ENCODE results near the gene SETD6. TPM values are rescaled to one million over a fixed set of nuclear protein-coding genes. Genes with fewer than 3 reads are reported as not detected.

Gene SETD6
- total RNA-seq, 2 experiments from 2014 or later: 14.8 to 15.5 TPM

GRCh38 chr16:58510097-58510775 is 5.1 kb upstream of the SETD6 start:
- peaks cover 15% of the 10 kb centered on the region for H3K4me1 Mint-ChIP-seq (ENCODE audit: low read depth)
- H3K27ac Mint-ChIP-seq: no peak overlapping the region
- TF ChIP-seq CTCF (IDR thresholded peaks at IDR 0.05): no peak
- ATAC-seq (no peak), DNase-seq (peak; percentile 2)
- H3K36me3 Mint-ChIP-seq (ENCODE audit: low read depth): peaks cover 9% of the 10 kb centered on the region
- ChIA-PET POLR2A (interaction anchor here (0.7 to 1.2 kb wide), 2 partner anchors 8 to 15 kb away, joined by 3 read pairs; no protein-coding TSS in a partner anchor), CTCF (interaction anchor here (0.9 to 1.5 kb wide), 4 partner anchors 10 to 246 kb away, joined by 3 to 5 read pairs (median 3); partner anchors contain the start of gene NDRG4)
- H3K4me3 Mint-ChIP-seq: no peak overlapping the region
- intact Hi-C loops (cut with micrococcal nuclease): loop anchor here (10.0 kb wide), 1 partner anchor 255 kb away; no protein-coding TSS in a partner anchor
- no peaks in the 10 kb centered on the region for H3K9me3 Mint-ChIP-seq
- H3K27me3 Mint-ChIP-seq: no peaks in the 10 kb centered on the region

GRCh38 chr16:58510776-58511628 is 4.3 kb upstream of the SETD6 start:
- intact Hi-C loops (cut with micrococcal nuclease): loop anchor here (10.0 kb wide), 1 partner anchor 254 kb away; no protein-coding TSS in a partner anchor
- Mint-ChIP-seq H3K27me3 (no peaks in the 10 kb centered on the region), H3K36me3 (ENCODE audit: low read depth) (peaks cover 11% of the 10 kb centered on the region), H3K4me3 (no peak overlapping the region), H3K27ac (no peak overlapping the region), H3K9me3 (no peaks in the 10 kb centered on the region), H3K4me1 (ENCODE audit: low read depth) (peaks cover 15% of the 10 kb centered on the region)
- DNase-seq (peak; percentile 0), ATAC-seq (no peak)
- TF ChIP-seq CTCF (IDR thresholded peaks at IDR 0.05): no peak
- ChIA-PET CTCF (interaction anchor here (1.1 to 5.5 kb wide), 12 partner anchors 9 to 244 kb away, joined by 3 to 61 read pairs (median 4); partner anchors contain the start of gene NDRG4), POLR2A (interaction anchor here (0.7 to 1.2 kb wide), 2 partner anchors 8 to 16 kb away, joined by 3 read pairs; no protein-coding TSS in a partner anchor)

GRCh38 chr16:58511933-58512815 is 3.1 kb upstream of the SETD6 start:
- ChIA-PET POLR2A (interaction anchor here (1.2 kb wide), 1 partner anchor 9 kb away, joined by 3 read pairs; no protein-coding TSS in a partner anchor), CTCF (interaction anchor here (0.7 to 5.5 kb wide), 19 partner anchors 9 to 243 kb away, joined by 3 to 61 read pairs (median 3); no protein-coding TSS in a partner anchor)
- H3K9me3 Mint-ChIP-seq: no peaks in the 10 kb centered on the region
- TF ChIP-seq CTCF (IDR thresholded peaks at IDR 0.05): peak; percentile 71
- DNase-seq (peak; percentile 93), ATAC-seq (peak; percentile 40)
- no peaks in the 10 kb centered on the region for H3K27me3 Mint-ChIP-seq
- peaks cover 25% of the 10 kb centered on the region for H3K4me1 Mint-ChIP-seq (ENCODE audit: low read depth)
- H3K36me3 Mint-ChIP-seq (ENCODE audit: low read depth): peaks cover 17% of the 10 kb centered on the region
- no peak overlapping the region for H3K4me3 Mint-ChIP-seq
- no peak overlapping the region for H3K27ac Mint-ChIP-seq
- intact Hi-C loops (cut with micrococcal nuclease): loop anchor here (10.0 kb wide), 1 partner anchor 253 kb away; no protein-coding TSS in a partner anchor

GRCh38 chr16:58513874-58514273 is 1.4 kb upstream of the SETD6 start:
- Mint-ChIP-seq H3K27me3 (no peaks in the 10 kb centered on the region), H3K9me3 (no peaks in the 10 kb centered on the region), H3K36me3 (ENCODE audit: low read depth) (peaks cover 28% of the 10 kb centered on the region), H3K4me3 (peak overlapping the region; percentile 92), H3K27ac (no peak overlapping the region), H3K4me1 (ENCODE audit: low read depth) (peaks cover 34% of the 10 kb centered on the region)
- TF ChIP-seq CTCF (IDR thresholded peaks at IDR 0.05): no peak
- ChIA-PET POLR2A (interaction anchor here (0.9 to 1.4 kb wide), 3 partner anchors 12 to 242 kb away, joined by 3 to 6 read pairs (median 3); no protein-coding TSS in a partner anchor), CTCF (interaction anchor here (0.6 to 5.5 kb wide), 7 partner anchors 19 to 241 kb away, joined by 3 to 61 read pairs (median 4); no protein-coding TSS in a partner anchor)
- intact Hi-C loops (cut with micrococcal nuclease): loop anchor here (10.0 kb wide), 1 partner anchor 251 kb away; no protein-coding TSS in a partner anchor
- DNase-seq (no peak), ATAC-seq (no peak)
